IMR-90 (cell line): ENCODE measurements around the gene FAM20A. TPM values are rescaled to one million over a fixed set of nuclear protein-coding genes. Genes with fewer than 3 reads are reported as not detected.
"Not testable (repeated sequence)": the region's sequence is repeated elsewhere in the genome, so short reads cannot be mapped to it uniquely, and the experiment has no call there.

Source experiments
- ATAC-seq: fragments of 200-7000 bp; cut with Tn5 transposase; 2 replicates; pipeline ENCODE4 v1.9.1; 2020; ENCODE audit warnings: low read depth, mild to moderate bottlenecking, moderate library complexity
- BruUV-seq: library from RNA; stranded (reverse); fragments of 400-500 nt; replicated peaks from 2 replicates; lab custom pipeline; 2021; lab: Mats Ljungman, UMichigan
- CTCF ChIA-PET: fragments of 300-600 bp; formaldehyde crosslinking; extraction: SDS; loops from one replicate; lab custom pipeline; 2021; ENCODE audit warnings: antibody characterized with exemption; lab: Yijun Ruan, JAX
- POLR2A ChIA-PET: fragments of 300-600 bp; sonication (Branson Sonifier 250); formaldehyde crosslinking; loops from one replicate; lab custom pipeline; 2022; ENCODE audit warnings: antibody characterized with exemption; ENCODE audit not compliant: unreplicated experiment; lab: Charles Lee
- DNase-seq: peaks from one replicate; pipeline ENCODE4 v3.0.0; 2013
- H2AFZ ChIP-seq: replicated peaks from 2 replicates; pipeline ENCODE3; 2013; ENCODE audit warnings: low read length, mild to moderate bottlenecking; ENCODE audit not compliant: poor library complexity
- H2AK5ac ChIP-seq: 2 replicates; pipeline ENCODE4 v1.6.1; 2013; ENCODE audit warnings: low read depth, low read length, inconsistent platforms
- H2AK9ac ChIP-seq: replicated peaks from 2 replicates; pipeline ENCODE3; 2013; ENCODE audit warnings: mild to moderate bottlenecking, low read depth, low read length, moderate library complexity; ENCODE audit not compliant: poor library complexity
- H2BK120ac ChIP-seq: 2 replicates; pipeline ENCODE4 v1.6.1; 2013; ENCODE audit warnings: low read depth, low read length, inconsistent platforms
- H2BK15ac ChIP-seq: 3 replicates; pipeline ENCODE4 v1.6.1; 2013; ENCODE audit warnings: low read depth, low read length, inconsistent platforms
- H2BK20ac ChIP-seq: 2 replicates; pipeline ENCODE4 v1.6.1; 2013; ENCODE audit warnings: low read depth, mild to moderate bottlenecking, inconsistent platforms, low read length, moderate library complexity
- H2BK5ac ChIP-seq: 2 replicates; pipeline ENCODE4 v1.6.1; 2013; ENCODE audit warnings: mild to moderate bottlenecking, low read depth, low read length, inconsistent platforms; ENCODE audit not compliant: poor library complexity, severe bottlenecking
- H3K14ac ChIP-seq: replicated peaks from 2 replicates; pipeline ENCODE4 v1.6.1; 2013; ENCODE audit warnings: low read depth, low read length, inconsistent platforms
- H3K18ac ChIP-seq: 2 replicates; pipeline ENCODE4 v1.6.1; 2013; ENCODE audit warnings: low read depth, low read length, control low read depth
- H3K23ac ChIP-seq: 2 replicates; pipeline ENCODE4 v1.6.1; 2013; ENCODE audit warnings: low read depth, low read length, inconsistent platforms
- H3K27ac ChIP-seq: 2 replicates; pipeline ENCODE4 v1.5.1; 2013; ENCODE audit warnings: mild to moderate bottlenecking, control low read depth, low read length; ENCODE audit not compliant: insufficient read depth
- H3K27me3 ChIP-seq: 2 replicates; pipeline ENCODE4 v1.6.1; 2013; ENCODE audit warnings: low read length; ENCODE audit not compliant: control insufficient read depth, insufficient read depth
- H3K36me3 ChIP-seq: 2 replicates; pipeline ENCODE4 v1.6.1; 2013; ENCODE audit warnings: low read length, mixed read lengths; ENCODE audit not compliant: control insufficient read depth, insufficient read depth
- H3K4ac ChIP-seq: 2 replicates; pipeline ENCODE4 v1.6.1; 2013; ENCODE audit warnings: low read depth, low read length, inconsistent platforms
- H3K4me1 ChIP-seq: 2 replicates; pipeline ENCODE4 v1.6.1; 2013; ENCODE audit warnings: low read length, mixed read lengths; ENCODE audit not compliant: control insufficient read depth, insufficient read depth
- H3K4me2 ChIP-seq: 2 replicates; pipeline ENCODE4 v1.6.1; 2013; ENCODE audit warnings: low read depth, mild to moderate bottlenecking, control low read depth, low read length, moderate library complexity
- H3K4me3 ChIP-seq: 2 replicates; pipeline ENCODE4 v1.5.1; 2013; ENCODE audit warnings: low read depth, mild to moderate bottlenecking, control low read depth, low read length, moderate library complexity; ENCODE audit not compliant: insufficient read depth
- H3K56ac ChIP-seq: 2 replicates; pipeline ENCODE4 v1.6.1; 2013; ENCODE audit warnings: low read length, inconsistent platforms; ENCODE audit not compliant: insufficient read depth; ENCODE audit errors: extremely low read depth
- H3K79me1 ChIP-seq, 2 experiments: 2 replicates each; pipeline ENCODE4 v1.6.1; 2013; ENCODE audit warnings: low read length in 2 of 2, inconsistent platforms in 1 of 2, low read depth in 1 of 2
- H3K9ac ChIP-seq: 2 replicates; pipeline ENCODE4 v1.6.1; 2013; ENCODE audit warnings: low read depth, low read length, control low read depth
- H3K9me1 ChIP-seq: 2 replicates; pipeline ENCODE4 v1.6.1; 2013; ENCODE audit warnings: low read length, inconsistent platforms; ENCODE audit not compliant: insufficient read depth
- H3K9me3 ChIP-seq: 2 replicates; pipeline ENCODE4 v1.6.1; 2013; ENCODE audit warnings: low read length; ENCODE audit not compliant: control insufficient read depth, insufficient read depth
- H4K20me1 ChIP-seq: 2 replicates; pipeline ENCODE4 v1.6.1; 2013; ENCODE audit warnings: low read length, inconsistent platforms; ENCODE audit not compliant: insufficient read depth
- H4K5ac ChIP-seq: 2 replicates; pipeline ENCODE4 v1.6.1; 2013; ENCODE audit warnings: mild to moderate bottlenecking, low read depth, low read length, control low read depth
- H4K8ac ChIP-seq, 2 experiments: 2 replicates each; pipeline ENCODE4 v1.6.1; 2013; ENCODE audit warnings: low read depth in 2 of 2, low read length in 2 of 2, control low read depth in 1 of 2, inconsistent platforms in 1 of 2
- H4K91ac ChIP-seq: 2 replicates; pipeline ENCODE4 v1.6.1; 2013; ENCODE audit warnings: low read depth, low read length, inconsistent platforms; ENCODE audit not compliant: insufficient read depth
- WGBS, 2 experiments: methylation state at CpG; one replicate each; pipeline versions ENCODE4 v1.1.5 to v1.1.7; 2013; ENCODE audit warnings: missing lambda C conversion rate in 2 of 2; ENCODE audit not compliant: insufficient read length in 1 of 2; ENCODE audit errors: extremely low coverage in 2 of 2; 5-methylcytosine and 5-hydroxymethylcytosine counted together
- dilution Hi-C: fragments of 300-500 bp; cut with HindIII; formaldehyde crosslinking; loops from one replicate; pipeline ENCODE4 v1.14.3; 2018; ENCODE audit warnings: low sequenced_read_pairs; ENCODE audit not compliant: unreplicated experiment
- in situ Hi-C: fragments of 300-500 bp; cut with MboI; formaldehyde crosslinking; loops from 3 replicates; pipeline ENCODE4 v1.14.3; 2019; ENCODE audit warnings: low sequenced_read_pairs, inconsistent platforms, mixed read lengths
- intact Hi-C: fragments of 100-400 bp; cut with micrococcal nuclease; formaldehyde crosslinking; loops from 2 replicates; pipeline ENCODE4 v1.10.0; 2022
- polyA plus RNA-seq, 3 experiments: library from polyadenylated mRNA; depleted of rRNA; stranded (reverse); fragments of >200 nt; gene quantifications; 2 replicates each; pipeline ENCODE4 v1.2.3, GENCODE V29; 2012; ENCODE audit warnings: low replicate concordance in 1 of 3
- total RNA-seq: library from RNA; depleted of rRNA; stranded (reverse); fragments of >200 nt; gene quantifications from 2 replicates; pipeline ENCODE4 v1.2.3, GENCODE V29; 2012

FAM20A gene
- total and polyA plus RNA-seq, 2 of the 4 experiments (the other 2 are of a cell fraction): not detected

DNA sequence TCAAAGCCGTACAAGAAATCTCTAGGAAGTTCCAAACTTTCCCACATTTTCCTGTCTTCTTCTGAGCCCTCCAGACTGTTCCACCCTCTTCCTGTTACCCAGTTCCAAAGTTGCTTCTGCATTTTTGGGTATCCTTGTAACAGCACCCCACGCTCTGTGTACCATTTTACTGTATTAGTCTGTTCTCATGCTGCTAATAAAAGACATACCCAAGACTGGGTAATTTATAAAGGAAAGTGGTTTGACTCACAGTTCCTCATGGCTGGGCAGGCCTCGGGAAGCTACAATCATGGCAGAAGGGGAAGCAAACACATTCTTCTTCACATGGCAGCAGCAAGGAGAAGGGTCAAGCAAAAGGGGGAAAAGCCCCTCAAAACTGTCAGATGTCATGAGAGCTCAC, 82.1 kb downstream of the FAM20A start:
- Histone ChIP-seq H3K79me1 (peaks cover 24 to 63% of the 10 kb centered on the region in 2 experiments), H3K36me3 (peaks cover 29% of the 10 kb centered on the region), H4K20me1 (peaks cover 44% of the 10 kb centered on the region)
- H2BK15ac ChIP-seq, H3K4me2 ChIP-seq, ATAC-seq, H3K4me3 ChIP-seq, H2AFZ ChIP-seq, POLR2A ChIA-PET, dilution Hi-C loops, H4K91ac ChIP-seq, H3K9me1 ChIP-seq, DNase-seq, H3K27ac ChIP-seq, H2BK20ac ChIP-seq, H3K9me3 ChIP-seq, H2AK5ac ChIP-seq, H3K56ac ChIP-seq, intact Hi-C loops, H3K14ac ChIP-seq, H3K27me3 ChIP-seq, H3K9ac ChIP-seq, in situ Hi-C loops, H3K18ac ChIP-seq, H2BK5ac ChIP-seq, H4K8ac ChIP-seq, H3K4ac ChIP-seq, H2AK9ac ChIP-seq, H2BK120ac ChIP-seq, H4K5ac ChIP-seq, H3K23ac ChIP-seq, H3K4me1 ChIP-seq, BruUV-seq: not testable (repeated sequence)
- CTCF ChIA-PET: interaction anchor here (0.8 kb wide), 1 partner anchor 15 kb away, joined by 3 read pairs; no protein-coding TSS in a partner anchor
- WGBS, 2 experiments: 92% methylated on average over 1 of the region's 3 CpGs; no CpG with 5 or more reads in 1 of the 2 experiments
